Keratinocyte (primary cell): ENCODE results near the gene TLCD1. TPM values are rescaled to one million over a fixed set of nuclear protein-coding genes. Genes with fewer than 3 reads are reported as not detected.
A peak's percentile ranks its signal among the peaks of the same experiment; 100 is the strongest.

Experiments used
- DNase-seq: peaks from one replicate; pipeline ENCODE4 v3.0.0-alpha.2; 2011; ENCODE audit warnings: low read depth, missing footprints, low spot score
- FAIRE-seq: peaks from 2 replicates; lab custom pipeline; 2011; peaks lifted over from hg19 to GRCh38; lab: Jason Lieb, UNC
- H2AFZ ChIP-seq: 2 replicates; pipeline ENCODE4 v1.6.0; 2012; ENCODE audit warnings: low read length, control low read depth, inconsistent platforms; ENCODE audit not compliant: control insufficient read depth
- H3K27ac ChIP-seq: 2 replicates; pipeline ENCODE4 v1.5.1; 2011; ENCODE audit warnings: low read length; ENCODE audit not compliant: control insufficient read depth, insufficient read depth
- H3K27me3 ChIP-seq: 3 replicates; pipeline ENCODE4 v1.6.0; 2011; ENCODE audit warnings: low read length; ENCODE audit not compliant: control insufficient read depth, insufficient read depth; ENCODE audit errors: extremely low read depth
- H3K36me3 ChIP-seq, 2 experiments: 2 replicates in 1 of 2; 3 replicates in 1 of 2; pipeline ENCODE4 v1.5.1; 2011; ENCODE audit warnings: low read length in 2 of 2, mild to moderate bottlenecking in 1 of 2; ENCODE audit not compliant: control insufficient read depth in 2 of 2, insufficient read depth in 2 of 2; ENCODE audit errors: extremely low read depth in 1 of 2
- H3K4me1 ChIP-seq: 3 replicates; pipeline ENCODE4 v1.5.1; 2011; ENCODE audit warnings: low read length; ENCODE audit not compliant: control insufficient read depth, insufficient read depth; ENCODE audit errors: extremely low read depth
- H3K4me2 ChIP-seq: 3 replicates; pipeline ENCODE4 v1.6.0; 2011; ENCODE audit warnings: low read depth, low read length; ENCODE audit not compliant: control insufficient read depth, insufficient read depth; ENCODE audit errors: extremely low read depth
- H3K4me3 ChIP-seq, 3 experiments: fragments of 200-600 bp in 1 of 3; sonication (generic) in 1 of 3; 2 replicates in 2 of 3; 3 replicates in 1 of 3; pipeline ENCODE4 v1.5.1; 2011 to 2016; ENCODE audit warnings: low read length in 3 of 3, mild to moderate bottlenecking in 3 of 3, control low read depth in 2 of 3, inconsistent platforms in 1 of 3, low read depth in 1 of 3, mixed read lengths in 1 of 3, mixed run types in 1 of 3, moderate library complexity in 1 of 3; ENCODE audit not compliant: control insufficient read depth in 2 of 3, insufficient read depth in 2 of 3; ENCODE audit errors: extremely low read depth in 1 of 3
- H3K79me2 ChIP-seq: 2 replicates; pipeline ENCODE4 v1.6.0; 2012; ENCODE audit warnings: low read length; ENCODE audit not compliant: control insufficient read depth, insufficient read depth
- H3K9ac ChIP-seq: 3 replicates; pipeline ENCODE4 v1.6.0; 2011; ENCODE audit warnings: low read length; ENCODE audit not compliant: control insufficient read depth, insufficient read depth; ENCODE audit errors: extremely low read depth
- H3K9me1 ChIP-seq: 3 replicates; pipeline ENCODE4 v1.6.0; 2011; ENCODE audit warnings: low read length; ENCODE audit not compliant: control insufficient read depth, insufficient read depth; ENCODE audit errors: extremely low read depth
- H3K9me3 ChIP-seq: 2 replicates; pipeline ENCODE4 v1.5.1; 2012; ENCODE audit warnings: low read depth, low read length; ENCODE audit not compliant: control insufficient read depth
- H4K20me1 ChIP-seq: 3 replicates; pipeline ENCODE4 v1.6.0; 2011; ENCODE audit warnings: low read length; ENCODE audit not compliant: control insufficient read depth, insufficient read depth; ENCODE audit errors: extremely low read depth
- CTCF ChIP-seq, 3 experiments: IDR thresholded peaks in 1 of 3; conservative IDR thresholded peaks in 1 of 3; optimal IDR thresholded peaks in 1 of 3; 2 replicates in 2 of 3; 3 replicates in 1 of 3; pipeline versions ENCODE3 to v1.5.1; 2011; ENCODE audit warnings: low read length in 3 of 3, mild to moderate bottlenecking in 3 of 3, moderate library complexity in 2 of 3, control low read depth in 1 of 3, inconsistent platforms in 1 of 3; ENCODE audit not compliant: insufficient read depth in 2 of 3; ENCODE audit errors: extremely low read depth in 1 of 3
- EZH2 ChIP-seq: IDR thresholded peaks from one replicate; pipeline ENCODE4 v1.6.1; 2012; ENCODE audit warnings: inconsistent platforms, mild to moderate bottlenecking, low read length, moderate library complexity
- dilution Hi-C: fragments of 300-500 bp; cut with MboI; formaldehyde crosslinking; loops from one replicate; pipeline ENCODE4 v1.7.0; 2020; ENCODE audit warnings: low sequenced_read_pairs; ENCODE audit not compliant: extremely low pct_ligation_motif_present
- polyA plus RNA-seq, 5 experiments: library from polyadenylated mRNA; depleted of rRNA in 3 of 5; stranded (reverse) in 3 of 5; stranded (forward) in 1 of 5; unstranded in 1 of 5; fragments of >200 nt; gene quantifications; 1 replicate in 1 of 5; 2 replicates in 3 of 5; 3 replicates in 1 of 5; pipeline versions ENCODE4 v1.2.1 to v1.2.3, GENCODE V29; 2011 to 2012; ENCODE audit warnings: missing spikeins in 2 of 5, low read depth in 1 of 5, low replicate concordance in 1 of 5

The TLCD1 gene
- polyA plus RNA-seq, 1 donor (not counting 4 experiments of a cell fraction or from before 2014, with no cell fraction given): 14.0 TPM

- DNase-seq (no peak), FAIRE-seq (no peak)
- dilution Hi-C loops: no loop called here
- Histone ChIP-seq H3K36me3 (peaks cover 24 to 31% of the 10 kb centered on the region in 2 experiments), H2AFZ (no peak overlapping the region), H3K9me1 (peaks cover 7% of the 10 kb centered on the region), H3K27me3 (no peaks in the 10 kb centered on the region), H3K4me1 (peaks cover 36% of the 10 kb centered on the region), H3K27ac (peak overlapping the region; percentile 91), H3K9me3 (peaks cover 9% of the 10 kb centered on the region), H3K79me2 (peaks cover 53% of the 10 kb centered on the region), H3K9ac (peak overlapping the region; percentile 96), H3K4me2 (peak overlapping the region; percentile 87), H4K20me1 (peaks cover 30% of the 10 kb centered on the region), H3K4me3 (peak overlapping the region; percentile 88 to 98 (median 89))
- no peak for TF ChIP-seq EZH2
- no peak for TF ChIP-seq CTCF (optimal IDR thresholded peaks at IDR 0.05 in 1 of 3, IDR thresholded peaks at IDR 0.05 in 1 of 3, conservative IDR thresholded peaks at IDR 0.05 in 1 of 3; ENCODE audit: extremely low read depth in 1 of 3, insufficient read depth in 2 of 3, low read length in 3 of 3)
Measured at GRCh38 chr17:28744104-28744971, 18.3 kb upstream of the TLCD1 start.

GRCh38 chr17:28743243-28744103 lies 17.4 kb upstream of the TLCD1 start, which contains the start of gene TRAF4:
Gene TRAF4, plus strand, starts transcription at chr17:28744011. Its CDS starts 102 bp downstream, at chr17:28744113.
- peaks cover 24% of the 10 kb centered on the region for H4K20me1 ChIP-seq
- peak within 1 kb of the TSS; percentile 96 for H3K9ac ChIP-seq
- H3K27me3 ChIP-seq: no peaks in the 10 kb centered on the region
- H3K79me2 ChIP-seq: peaks cover 45% of the 10 kb centered on the region
- peaks cover 11% of the 10 kb centered on the region for H3K9me3 ChIP-seq
- DNase-seq (no peak), FAIRE-seq (no peak)
- H3K4me2 ChIP-seq: peak within 1 kb of the TSS; percentile 96
- dilution Hi-C loops: no loop called here
- H3K4me3 ChIP-seq: peak within 1 kb of the TSS; percentile 88 to 98 (median 89)
- peaks cover 7% of the 10 kb centered on the region for H3K9me1 ChIP-seq
- peaks cover 33% of the 10 kb centered on the region for H3K4me1 ChIP-seq
- H3K36me3 ChIP-seq: peaks cover 18 to 23% of the 10 kb centered on the region in 2 experiments
- no peak within 1 kb of the TSS for H2AFZ ChIP-seq
- TF ChIP-seq EZH2 (no peak), CTCF (optimal IDR thresholded peaks at IDR 0.05 in 1 of 3, IDR thresholded peaks at IDR 0.05 in 1 of 3, conservative IDR thresholded peaks at IDR 0.05 in 1 of 3; ENCODE audit: extremely low read depth in 1 of 3, insufficient read depth in 2 of 3, low read length in 3 of 3) (peak in 2 of 3 experiments; percentile 3 to 30)
- H3K27ac ChIP-seq: peak within 1 kb of the TSS; percentile 91
